HepG2 (cell line): ENCODE measurements around the gene RSL1D1. TPM values are rescaled to one million over a fixed set of nuclear protein-coding genes. Genes with fewer than 3 reads are reported as not detected.
A peak's percentile ranks its signal among the peaks of the same experiment; 100 is the strongest.

Source experiments
- ARID5B ChIP-seq: IDR thresholded peaks from 2 replicates; pipeline ENCODE4 v1.4.0; 2020; ENCODE audit warnings: mild to moderate bottlenecking, missing genetic modification reagents
- ATF5 ChIP-seq: sonication (generic); formaldehyde crosslinking; IDR thresholded peaks from 2 replicates; pipeline ENCODE4 v1.4.0; 2020; ENCODE audit warnings: mild to moderate bottlenecking, low read depth, missing genetic modification reagents
- CSRNP1 ChIP-seq: sonication (generic); formaldehyde crosslinking; IDR thresholded peaks from 2 replicates; pipeline ENCODE4 v1.8.1; 2023; ENCODE audit warnings: mild to moderate bottlenecking, missing genetic modification reagents
- PLRG1 ChIP-seq: fragments of 450-650 bp; conservative IDR thresholded peaks from 2 replicates; pipeline ENCODE4 v1.6.1; 2016
- REXO4 ChIP-seq: sonication (generic); formaldehyde crosslinking; IDR thresholded peaks from 2 replicates; pipeline ENCODE4 v1.8.0; 2022; ENCODE audit warnings: missing genetic modification reagents, mild to moderate bottlenecking, borderline replicate concordance
- RXRA ChIP-seq: sonication (generic); formaldehyde crosslinking; IDR thresholded peaks from 2 replicates; pipeline ENCODE4 v1.5.1; 2020; ENCODE audit warnings: missing genetic modification reagents
- UBTF ChIP-seq: sonication (generic); formaldehyde crosslinking; IDR thresholded peaks from 2 replicates; pipeline ENCODE4 v1.4.0; 2020; ENCODE audit warnings: mild to moderate bottlenecking, missing genetic modification reagents
- YEATS2 ChIP-seq: sonication (generic); formaldehyde crosslinking; IDR thresholded peaks from 2 replicates; pipeline ENCODE4 v1.4.0; 2020; ENCODE audit warnings: missing genetic modification reagents, borderline replicate concordance
- ZNF232 ChIP-seq: sonication (generic); formaldehyde crosslinking; IDR thresholded peaks from 2 replicates; pipeline ENCODE4 v1.4.0; 2020; ENCODE audit warnings: missing genetic modification reagents, borderline replicate concordance
- ZNF549 ChIP-seq: sonication (generic); formaldehyde crosslinking; IDR thresholded peaks from 2 replicates; pipeline ENCODE4 v1.5.0; 2020; ENCODE audit warnings: missing genetic modification reagents
- ZNF646 ChIP-seq: sonication (generic); formaldehyde crosslinking; IDR thresholded peaks from 2 replicates; pipeline ENCODE4 v1.9.0; 2021; ENCODE audit warnings: mild to moderate bottlenecking, missing genetic modification reagents
- polyA plus RNA-seq, 8 experiments: library from polyadenylated mRNA; depleted of rRNA in 3 of 8; stranded (reverse) in 7 of 8; unstranded in 1 of 8; fragments of >200 nt; fragmentation: Illumina TruSeq in 4 of 8; extraction: Trizol in 4 of 8; gene quantifications; 2 replicates each; pipeline versions ENCODE4 v1.2.1 to v1.2.3, GENCODE V29; 2011 to 2016; ENCODE audit warnings: low read depth in 4 of 8, missing spikeins in 1 of 8, mixed read lengths in 1 of 8; ENCODE audit not compliant: insufficient read depth in 1 of 8
- total RNA-seq, 5 experiments: library from RNA; depleted of rRNA; stranded (reverse); fragments of >200 nt; fragmentation: Illumina TruSeq; extraction: Trizol; gene quantifications; 2 replicates each; pipeline ENCODE4 v1.2.3, GENCODE V29; 2016; ENCODE audit warnings: low read depth in 1 of 5

RSL1D1 gene
- total and polyA plus RNA-seq, 2 of the 13 experiments (the other 11 are each of a cell fraction or from before 2014, with no cell fraction given) = 187 to 343 TPM

- TF ChIP-seq ARID5B (CRISPR knock-in tag) (peak; percentile 97), REXO4 (CRISPR knock-in tag) (no peak), ZNF549 (CRISPR knock-in tag) (peak; percentile 98), PLRG1 (no peak), ZNF646 (CRISPR knock-in tag) (no peak), YEATS2 (CRISPR knock-in tag) (peak; percentile 41; the same call in 1 of the 2 replicates), UBTF (CRISPR knock-in tag) (no peak), RXRA (CRISPR knock-in tag) (no peak; the same call in 1 of the 2 replicates), CSRNP1 (CRISPR knock-in tag) (peak; percentile 59; the same call in 1 of the 2 replicates), ATF5 (CRISPR knock-in tag) (no peak), ZNF232 (CRISPR knock-in tag) (no peak)
Observed at GRCh38 chr16:11869353-11870228, 18.2 kb upstream of the RSL1D1 start (continued).
